Measurements from ENCODE around the gene NCKAP1.

GRCh38 chr2:182929972-182930371 lies 108.3 kb downstream of the NCKAP1 start:
- TF ChIP-seq SUZ12 (IDR thresholded peaks at IDR 0.05) (no peak), TARDBP (IDR thresholded peaks at IDR 0.05) (no peak), L3MBTL2 (conservative IDR thresholded peaks at IDR 0.05) (no peak), FOXK2 (IDR thresholded peaks at IDR 0.05) (no peak), ELF4 (IDR thresholded peaks at IDR 0.05) (no peak), NFRKB (IDR thresholded peaks at IDR 0.05) (no peak), LEF1 (IDR thresholded peaks at IDR 0.05; ENCODE audit: borderline replicate concordance) (no peak), FOXA1 (IDR thresholded peaks at IDR 0.05) (no peak), SP1 (IDR thresholded peaks at IDR 0.05) (no peak), FOXM1 (IDR thresholded peaks at IDR 0.05; ENCODE audit: borderline replicate concordance) (no peak), HDGF (IDR thresholded peaks at IDR 0.05; ENCODE audit: borderline replicate concordance) (no peak), ARNT (IDR thresholded peaks at IDR 0.05) (no peak), BHLHE40 (IDR thresholded peaks at IDR 0.05; ENCODE audit: borderline replicate concordance) (no peak)
